ENCODE measurements around the gene TNS1. TPM values are rescaled to one million over a fixed set of nuclear protein-coding genes. Genes with fewer than 3 reads are reported as not detected.

The TNS1 gene
- total RNA-seq, 4 donors from 2014 or later, result 23.1 to 156 (median 81.1) TPM

- no peak for DNase-seq
- no peaks in the 10 kb centered on the region for H3K9me3 ChIP-seq
- no peak overlapping the region for H3K27ac ChIP-seq
- H3K36me3 ChIP-seq, result peaks cover 0 to 51% (median 0%) of the 10 kb centered on the region in 3 donors
- TF ChIP-seq POLR2A (IDR thresholded peaks at IDR 0.05) (no peak), CTCF (IDR thresholded peaks at IDR 0.05) (no peak)
- peaks cover 0 to 8% (median 0%) of the 10 kb centered on the region in 4 donors for H3K4me1 ChIP-seq
- no peaks in the 10 kb centered on the region for H3K27me3 ChIP-seq
- no peak overlapping the region for H3K4me3 ChIP-seq
Measured at GRCh38 chr2:217831306-217831705, 171.5 kb downstream of the TNS1 start.

- Histone ChIP-seq H3K27me3 (no peaks in the 10 kb centered on the region), H3K9me3 (no peaks in the 10 kb centered on the region), H3K4me1 (peaks cover 0 to 8% (median 0%) of the 10 kb centered on the region in 4 donors), H3K4me3 (no peak overlapping the region), H3K36me3 (peaks cover 0 to 51% (median 0%) of the 10 kb centered on the region in 3 donors), H3K27ac (no peak overlapping the region)
- no peak for TF ChIP-seq POLR2A (IDR thresholded peaks at IDR 0.05)
- no peak for TF ChIP-seq CTCF (IDR thresholded peaks at IDR 0.05)
- no peak for DNase-seq
Measured at GRCh38 chr2:217830807-217831206, 172.0 kb downstream of the TNS1 start.

GRCh38 chr2:217830061-217830460, 172.7 kb downstream of the TNS1 start:
- H3K9me3 ChIP-seq, result no peaks in the 10 kb centered on the region
- no peaks in the 10 kb centered on the region for H3K27me3 ChIP-seq
- no peak for DNase-seq
- no peak overlapping the region for H3K4me3 ChIP-seq
- TF ChIP-seq POLR2A (IDR thresholded peaks at IDR 0.05) (no peak), CTCF (IDR thresholded peaks at IDR 0.05) (no peak)
- no peak overlapping the region for H3K27ac ChIP-seq
- H3K36me3 ChIP-seq, result peaks cover 0 to 47% (median 0%) of the 10 kb centered on the region in 3 donors
- peaks cover 0 to 8% (median 0%) of the 10 kb centered on the region in 4 donors for H3K4me1 ChIP-seq

- H3K9me3 ChIP-seq, result no peaks in the 10 kb centered on the region
- TF ChIP-seq CTCF (IDR thresholded peaks at IDR 0.05) (no peak), POLR2A (IDR thresholded peaks at IDR 0.05) (no peak)
- H3K36me3 ChIP-seq, result peaks cover 0 to 41% (median 0%) of the 10 kb centered on the region in 3 donors
- DNase-seq, result no peak
- no peaks in the 10 kb centered on the region for H3K27me3 ChIP-seq
- H3K4me1 ChIP-seq, result peaks cover 0 to 8% (median 0%) of the 10 kb centered on the region in 4 donors
- no peak overlapping the region for H3K4me3 ChIP-seq
- no peak overlapping the region for H3K27ac ChIP-seq
Measured at GRCh38 chr2:217829420-217829819, 173.4 kb downstream of the TNS1 start.

- no peaks in the 10 kb centered on the region for H3K9me3 ChIP-seq
- no peak for TF ChIP-seq CTCF (IDR thresholded peaks at IDR 0.05)
- no peak for TF ChIP-seq POLR2A (IDR thresholded peaks at IDR 0.05)
- H3K36me3 ChIP-seq, result peaks cover 0 to 32% (median 0%) of the 10 kb centered on the region in 3 donors
- peaks cover 0 to 8% (median 0%) of the 10 kb centered on the region in 4 donors for H3K4me1 ChIP-seq
- no peak overlapping the region for H3K4me3 ChIP-seq
- no peak for DNase-seq
- H3K27me3 ChIP-seq, result no peaks in the 10 kb centered on the region
- peak overlapping the region in 2 of 4 donors; percentile 6 to 35 for H3K27ac ChIP-seq
Measured at GRCh38 chr2:217828336-217828735, 174.5 kb downstream of the TNS1 start.

Data from Peyer's patch (tissue), 4 donors.